OCI-LY1 (cell line): ENCODE measurements around the gene MEAK7.

Source experiments
- CTCF ChIP-seq: fragments of 200-600 bp; sonication (generic), shearing (Covaris generic); IDR thresholded peaks from 2 replicates; pipeline ENCODE4 v1.5.1; 2017; ENCODE audit warnings: mild to moderate bottlenecking, antibody characterized with exemption, low read length, moderate library complexity, mixed read lengths
- EZH2 ChIP-seq: fragments of 200-600 bp; sonication (generic), shearing (Covaris generic); IDR thresholded peaks from 2 replicates; pipeline ENCODE4 v1.8.0; 2017; ENCODE audit warnings: borderline replicate concordance, mixed run types, mild to moderate bottlenecking, antibody characterized with exemption, low read length, moderate library complexity, mixed read lengths

DNA sequence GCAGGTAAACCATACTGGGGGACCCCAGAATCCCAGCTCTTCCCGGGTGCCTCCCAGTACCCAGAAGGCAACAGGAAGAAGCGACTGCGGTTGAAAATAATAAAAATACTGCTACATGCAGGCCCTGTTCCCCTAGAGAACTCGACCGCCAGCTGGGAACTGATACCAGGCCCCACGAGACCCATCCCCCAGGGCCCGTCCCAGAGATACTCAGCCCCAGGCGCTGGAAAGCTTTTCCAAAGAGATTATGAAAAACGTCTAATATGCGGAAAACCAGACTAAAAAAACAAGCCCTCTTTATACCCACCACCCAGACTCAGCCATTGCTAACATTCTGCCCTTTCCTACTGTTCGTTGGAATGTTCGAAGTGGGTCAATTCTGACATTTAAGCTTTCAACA lies 12.9 kb upstream of the MEAK7 start:
- no peak for TF ChIP-seq CTCF
- no peak for TF ChIP-seq EZH2
